Liver (tissue), 9 donors: ENCODE data around the gene CDA. TPM values are rescaled to one million over a fixed set of nuclear protein-coding genes. Genes with fewer than 3 reads are reported as not detected.

Experiments used
- DNase-seq: peaks from one replicate; pipeline ENCODE4 v3.0.0-alpha.2; 2017; ENCODE audit warnings: low spot score
- H3K27ac ChIP-seq, 2 donors: one replicate each; pipeline ENCODE4 v1.7.0; 2013; ENCODE audit warnings: inconsistent platforms in 2 of 2, low read length in 2 of 2, control low read depth in 1 of 2, low read depth in 1 of 2, mild to moderate bottlenecking in 1 of 2
- H3K27me3 ChIP-seq, 4 donors: one replicate each; pipeline versions ENCODE4 v1.6.1 to v1.7.0; 2013; ENCODE audit warnings: low read length in 3 of 4, inconsistent platforms in 1 of 4, mild to moderate bottlenecking in 1 of 4, moderate library complexity in 1 of 4; ENCODE audit not compliant: control insufficient read depth in 4 of 4, insufficient read depth in 4 of 4
- H3K36me3 ChIP-seq, 4 donors: one replicate each; pipeline versions ENCODE4 v1.6.1 to v1.7.0; 2013; ENCODE audit warnings: low read length in 3 of 4, mild to moderate bottlenecking in 3 of 4, low read depth in 1 of 4, moderate library complexity in 1 of 4; ENCODE audit not compliant: control insufficient read depth in 4 of 4, insufficient read depth in 3 of 4
- H3K4me1 ChIP-seq, 4 donors: one replicate each; pipeline versions ENCODE4 v1.6.1 to v1.7.0; 2013; ENCODE audit warnings: low read length in 3 of 4, mild to moderate bottlenecking in 3 of 4, moderate library complexity in 1 of 4; ENCODE audit not compliant: control insufficient read depth in 4 of 4, insufficient read depth in 4 of 4
- H3K4me3 ChIP-seq, 3 donors: one replicate each; pipeline versions ENCODE4 v1.6.1 to v1.7.0; 2013; ENCODE audit warnings: low read length in 3 of 3, control low read depth in 1 of 3, low read depth in 1 of 3, mild to moderate bottlenecking in 1 of 3
- H3K9ac ChIP-seq, 2 donors: one replicate each; pipeline ENCODE4 v1.7.0; 2013; ENCODE audit warnings: low read length in 2 of 2, mild to moderate bottlenecking in 2 of 2, moderate library complexity in 2 of 2, control low read depth in 1 of 2, low read depth in 1 of 2
- H3K9me3 ChIP-seq, 4 donors: one replicate each; pipeline versions ENCODE4 v1.6.1 to v1.7.0; 2013; ENCODE audit warnings: low read length in 3 of 4; ENCODE audit not compliant: control insufficient read depth in 4 of 4
- EGR1 ChIP-seq, 2 donors: IDR thresholded peaks; 2 replicates each; pipeline ENCODE4 v1.6.1; 2016 to 2018; ENCODE audit warnings: antibody characterized with exemption in 2 of 2, low read depth in 2 of 2
- FOXA1 ChIP-seq: IDR thresholded peaks from 2 replicates; pipeline ENCODE4 v1.6.1; 2016; ENCODE audit warnings: antibody characterized with exemption
- FOXA2 ChIP-seq: IDR thresholded peaks from 2 replicates; pipeline ENCODE4 v1.6.1; 2016; ENCODE audit warnings: antibody characterized with exemption
- GABPA ChIP-seq, 2 donors: IDR thresholded peaks in 1 of 2; conservative IDR thresholded peaks in 1 of 2; 2 replicates each; pipeline ENCODE4 v1.6.1; 2016; ENCODE audit warnings: antibody characterized with exemption in 2 of 2, mild to moderate bottlenecking in 1 of 2, moderate library complexity in 1 of 2
- HNF4A ChIP-seq, 2 donors: conservative IDR thresholded peaks; 2 replicates each; pipeline ENCODE4 v1.6.1; 2016; ENCODE audit warnings: antibody characterized with exemption in 2 of 2, mild to moderate bottlenecking in 2 of 2
- HNF4G ChIP-seq: IDR thresholded peaks from 2 replicates; pipeline ENCODE4 v1.6.1; 2016; ENCODE audit warnings: antibody characterized with exemption
- JUND ChIP-seq, 2 donors: IDR thresholded peaks; 2 replicates each; pipeline ENCODE4 v1.6.1; 2016; ENCODE audit warnings: antibody characterized with exemption in 2 of 2
- NR2F2 ChIP-seq: IDR thresholded peaks from 2 replicates; pipeline ENCODE4 v1.6.1; 2016; ENCODE audit warnings: antibody characterized with exemption
- RAD21 ChIP-seq, 2 donors: IDR thresholded peaks; 2 replicates each; pipeline ENCODE4 v1.6.1; 2016; ENCODE audit warnings: antibody characterized with exemption in 2 of 2, mild to moderate bottlenecking in 2 of 2
- RXRA ChIP-seq, 2 donors: IDR thresholded peaks; 2 replicates each; pipeline ENCODE4 v1.6.1; 2017 to 2018; ENCODE audit warnings: antibody characterized with exemption in 2 of 2, mild to moderate bottlenecking in 1 of 2
- SP1 ChIP-seq: IDR thresholded peaks from 2 replicates; pipeline ENCODE4 v1.6.1; 2018; ENCODE audit warnings: antibody characterized with exemption, mild to moderate bottlenecking
- TAF1 ChIP-seq: conservative IDR thresholded peaks from 2 replicates; pipeline ENCODE4 v1.6.1; 2016; ENCODE audit warnings: antibody characterized with exemption, mild to moderate bottlenecking
- YY1 ChIP-seq: IDR thresholded peaks from 2 replicates; pipeline ENCODE4 v1.6.1; 2016; ENCODE audit warnings: antibody characterized with exemption, mild to moderate bottlenecking
- WGBS: extraction: QIAGEN DNeasy Blood & Tissue Kit; methylation state at CpG from one replicate; pipeline ENCODE4 v1.1.7; 2013; 5-methylcytosine and 5-hydroxymethylcytosine counted together
- polyA plus RNA-seq, 2 donors: library from polyadenylated mRNA; stranded (reverse) in 1 of 2; unstranded in 1 of 2; fragments of 200-250 nt in 1 of 2; fragments of >200 nt in 1 of 2; fragmentation: Nextera tagmentation in 1 of 2; extraction: Ambion mirVana in 1 of 2; gene quantifications; one replicate each; pipeline versions ENCODE4 v1.2.1 to v1.2.3, GENCODE V29; 2013 to 2015
- total RNA-seq, 2 donors: library from RNA; depleted of rRNA; stranded (reverse); fragments of >200 nt; gene quantifications; one replicate each; pipeline ENCODE4 v1.2.3, GENCODE V29; 2014
- TF ChIP-seq, protein P1 (sequence below): IDR thresholded peaks from 2 replicates; pipeline ENCODE4 v1.6.1; 2016; ENCODE audit warnings: antibody characterized with exemption
- TF ChIP-seq, protein P2 (sequence below): IDR thresholded peaks from 2 replicates; pipeline ENCODE4 v1.6.1; 2016; ENCODE audit warnings: antibody characterized with exemption
- TF ChIP-seq, protein P3 (sequence below): fragments of 150-350 bp; IDR thresholded peaks from 2 replicates; pipeline ENCODE4 v1.5.1; 2017; ENCODE audit warnings: improper control_type of control experiment, low read depth, low read length; ENCODE audit not compliant: missing input control
- TF ChIP-seq, protein P4 (sequence below): IDR thresholded peaks from 2 replicates; pipeline ENCODE4 v1.6.1; 2016; ENCODE audit warnings: antibody characterized with exemption, mild to moderate bottlenecking
- TF ChIP-seq, protein P5 (sequence below): IDR thresholded peaks from 2 replicates; pipeline ENCODE4 v1.6.1; 2016; ENCODE audit warnings: antibody characterized with exemption
- donor health status: healthy.
- donor health status: healthy.
- donor health status: healthy.
- donor health status: healthy.
- donor health status: healthy.

The CDA gene
- total and polyA plus RNA-seq, 4 donors = 0.42 to 38.9 (median 16.9) TPM

DNA sequence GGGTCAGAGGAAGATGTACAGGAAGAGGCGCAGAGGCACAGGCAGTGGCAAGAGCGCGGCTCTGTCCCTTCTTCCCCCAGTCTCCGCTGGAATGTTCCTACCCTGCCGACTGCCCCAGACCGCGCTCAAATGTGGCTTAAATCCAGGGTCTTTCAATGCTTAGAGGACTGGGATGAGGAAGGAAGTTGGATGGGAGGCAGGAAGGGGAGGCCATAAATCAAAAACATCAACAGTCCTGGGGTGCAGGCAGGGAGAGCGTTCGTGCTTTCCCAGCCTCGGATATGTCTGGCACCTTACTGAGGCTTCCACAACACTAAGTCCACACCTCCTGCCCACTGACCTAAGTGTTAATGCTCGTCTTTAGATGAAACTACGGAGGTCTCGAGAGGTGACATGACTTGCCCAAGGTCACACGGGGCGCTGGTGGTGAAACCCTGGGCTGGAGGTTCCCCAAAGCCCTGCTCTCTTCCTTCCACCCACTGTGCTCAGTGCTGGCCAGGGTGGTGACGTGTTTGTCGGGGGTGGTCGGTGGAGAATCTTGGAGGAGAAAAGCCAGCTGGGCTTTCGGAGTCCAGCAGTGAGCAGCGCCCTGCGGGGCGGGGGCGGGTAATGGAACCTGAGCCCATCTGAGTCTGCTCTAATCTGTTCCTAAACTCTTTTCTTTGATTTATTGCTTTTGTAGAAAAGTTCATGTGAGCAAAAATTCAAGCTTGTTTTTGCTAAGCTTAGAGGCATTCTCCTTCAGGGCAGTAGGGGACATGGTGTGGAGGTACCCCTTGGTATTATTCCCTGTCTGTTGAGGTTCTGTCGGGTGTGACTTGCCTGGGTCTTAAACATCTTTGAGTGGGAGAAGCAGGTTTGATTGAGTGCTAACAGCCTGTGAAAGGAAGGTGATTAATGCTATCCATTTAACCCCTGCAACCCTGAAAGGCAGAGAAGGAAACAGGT lies 708 bp downstream of the CDA start:
- Histone ChIP-seq H3K9me3 (no peaks in the 10 kb centered on the region), H3K9ac (peak overlapping the region; percentile 82 to 87), H3K4me3 (peak overlapping the region; percentile 70 to 92 (median 73)), H3K27me3 (no peaks in the 10 kb centered on the region), H3K4me1 (peaks cover 0 to 35% (median 15%) of the 10 kb centered on the region in 4 donors), H3K27ac (peak overlapping the region; percentile 89 to 94), H3K36me3 (peaks cover 0 to 8% (median 2%) of the 10 kb centered on the region in 4 donors)
- WGBS = 5% methylated on average over 24 of the region's 24 CpGs
- TF ChIP-seq NR2F2 (peak; percentile 68), JUND (IDR thresholded peaks at IDR 0.05) (no peak), YY1 (no peak)
- no peak for DNase-seq

DNA sequence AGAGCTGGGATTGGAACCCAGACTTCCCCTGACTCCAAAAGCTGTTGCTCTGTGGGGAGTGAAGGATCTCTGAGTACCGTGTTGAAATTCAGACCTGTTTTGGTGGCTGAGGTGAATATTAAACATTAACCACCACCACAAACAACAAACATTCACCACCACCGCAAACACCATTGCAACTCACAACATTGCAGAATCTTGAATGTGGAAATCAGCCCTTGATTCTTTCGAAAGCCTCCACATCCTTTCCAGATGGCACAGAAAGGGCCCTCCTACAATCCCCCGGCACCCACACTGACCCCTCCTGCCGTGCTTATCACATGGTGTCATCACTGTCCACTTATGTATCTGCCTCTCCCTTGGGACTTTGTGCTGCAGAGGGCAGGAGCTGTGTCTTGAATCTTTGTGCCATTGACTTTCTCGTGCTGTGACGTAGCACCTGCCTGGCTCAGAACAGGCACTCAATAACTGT lies 1.4 kb downstream of the CDA start:
- Histone ChIP-seq H3K36me3 (peaks cover 0 to 14% (median 4%) of the 10 kb centered on the region in 4 donors), H3K27ac (peak overlapping the region; percentile 93 to 94), H3K9me3 (no peaks in the 10 kb centered on the region), H3K27me3 (no peaks in the 10 kb centered on the region), H3K4me3 (peak overlapping the region; percentile 70 to 92 (median 73)), H3K4me1 (peaks cover 0 to 35% (median 15%) of the 10 kb centered on the region in 4 donors), H3K9ac (peak overlapping the region; percentile 82 to 87)
- TF ChIP-seq, protein P1, sequence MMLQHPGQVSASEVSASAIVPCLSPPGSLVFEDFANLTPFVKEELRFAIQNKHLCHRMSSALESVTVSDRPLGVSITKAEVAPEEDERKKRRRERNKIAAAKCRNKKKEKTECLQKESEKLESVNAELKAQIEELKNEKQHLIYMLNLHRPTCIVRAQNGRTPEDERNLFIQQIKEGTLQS = peak; percentile 95
- TF ChIP-seq TAF1 (peak; percentile 99), FOXA2 (peak; percentile 73), NR2F2 (peak; percentile 60), EGR1 (IDR thresholded peaks at IDR 0.05; ENCODE audit: low read depth in 2 of 2) (peak; percentile 40 to 74), HNF4A (conservative IDR thresholded peaks at IDR 0.05) (peak; percentile 96 to 99), HNF4G (peak; percentile 74), RXRA (IDR thresholded peaks at IDR 0.05) (peak; percentile 93 to 98), GABPA (IDR thresholded peaks at IDR 0.05 in 1 of 2, conservative IDR thresholded peaks at IDR 0.05 in 1 of 2) (peak in 1 of 2 donors; percentile 77), RAD21 (IDR thresholded peaks at IDR 0.05) (peak; percentile 38 to 52), FOXA1 (peak; percentile 74), JUND (IDR thresholded peaks at IDR 0.05) (peak; percentile 92 to 96), SP1 (peak; percentile 94), YY1 (peak; percentile 95)
- TF ChIP-seq, protein P2, sequence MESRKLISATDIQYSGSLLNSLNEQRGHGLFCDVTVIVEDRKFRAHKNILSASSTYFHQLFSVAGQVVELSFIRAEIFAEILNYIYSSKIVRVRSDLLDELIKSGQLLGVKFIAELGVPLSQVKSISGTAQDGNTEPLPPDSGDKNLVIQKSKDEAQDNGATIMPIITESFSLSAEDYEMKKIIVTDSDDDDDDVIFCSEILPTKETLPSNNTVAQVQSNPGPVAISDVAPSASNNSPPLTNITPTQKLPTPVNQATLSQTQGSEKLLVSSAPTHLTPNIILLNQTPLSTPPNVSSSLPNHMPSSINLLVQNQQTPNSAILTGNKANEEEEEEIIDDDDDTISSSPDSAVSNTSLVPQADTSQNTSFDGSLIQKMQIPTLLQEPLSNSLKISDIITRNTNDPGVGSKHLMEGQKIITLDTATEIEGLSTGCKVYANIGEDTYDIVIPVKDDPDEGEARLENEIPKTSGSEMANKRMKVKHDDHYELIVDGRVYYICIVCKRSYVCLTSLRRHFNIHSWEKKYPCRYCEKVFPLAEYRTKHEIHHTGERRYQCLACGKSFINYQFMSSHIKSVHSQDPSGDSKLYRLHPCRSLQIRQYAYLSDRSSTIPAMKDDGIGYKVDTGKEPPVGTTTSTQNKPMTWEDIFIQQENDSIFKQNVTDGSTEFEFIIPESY = peak; percentile 90
- TF ChIP-seq, protein P3, sequence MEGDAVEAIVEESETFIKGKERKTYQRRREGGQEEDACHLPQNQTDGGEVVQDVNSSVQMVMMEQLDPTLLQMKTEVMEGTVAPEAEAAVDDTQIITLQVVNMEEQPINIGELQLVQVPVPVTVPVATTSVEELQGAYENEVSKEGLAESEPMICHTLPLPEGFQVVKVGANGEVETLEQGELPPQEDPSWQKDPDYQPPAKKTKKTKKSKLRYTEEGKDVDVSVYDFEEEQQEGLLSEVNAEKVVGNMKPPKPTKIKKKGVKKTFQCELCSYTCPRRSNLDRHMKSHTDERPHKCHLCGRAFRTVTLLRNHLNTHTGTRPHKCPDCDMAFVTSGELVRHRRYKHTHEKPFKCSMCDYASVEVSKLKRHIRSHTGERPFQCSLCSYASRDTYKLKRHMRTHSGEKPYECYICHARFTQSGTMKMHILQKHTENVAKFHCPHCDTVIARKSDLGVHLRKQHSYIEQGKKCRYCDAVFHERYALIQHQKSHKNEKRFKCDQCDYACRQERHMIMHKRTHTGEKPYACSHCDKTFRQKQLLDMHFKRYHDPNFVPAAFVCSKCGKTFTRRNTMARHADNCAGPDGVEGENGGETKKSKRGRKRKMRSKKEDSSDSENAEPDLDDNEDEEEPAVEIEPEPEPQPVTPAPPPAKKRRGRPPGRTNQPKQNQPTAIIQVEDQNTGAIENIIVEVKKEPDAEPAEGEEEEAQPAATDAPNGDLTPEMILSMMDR = no peak
- TF ChIP-seq, protein P4, sequence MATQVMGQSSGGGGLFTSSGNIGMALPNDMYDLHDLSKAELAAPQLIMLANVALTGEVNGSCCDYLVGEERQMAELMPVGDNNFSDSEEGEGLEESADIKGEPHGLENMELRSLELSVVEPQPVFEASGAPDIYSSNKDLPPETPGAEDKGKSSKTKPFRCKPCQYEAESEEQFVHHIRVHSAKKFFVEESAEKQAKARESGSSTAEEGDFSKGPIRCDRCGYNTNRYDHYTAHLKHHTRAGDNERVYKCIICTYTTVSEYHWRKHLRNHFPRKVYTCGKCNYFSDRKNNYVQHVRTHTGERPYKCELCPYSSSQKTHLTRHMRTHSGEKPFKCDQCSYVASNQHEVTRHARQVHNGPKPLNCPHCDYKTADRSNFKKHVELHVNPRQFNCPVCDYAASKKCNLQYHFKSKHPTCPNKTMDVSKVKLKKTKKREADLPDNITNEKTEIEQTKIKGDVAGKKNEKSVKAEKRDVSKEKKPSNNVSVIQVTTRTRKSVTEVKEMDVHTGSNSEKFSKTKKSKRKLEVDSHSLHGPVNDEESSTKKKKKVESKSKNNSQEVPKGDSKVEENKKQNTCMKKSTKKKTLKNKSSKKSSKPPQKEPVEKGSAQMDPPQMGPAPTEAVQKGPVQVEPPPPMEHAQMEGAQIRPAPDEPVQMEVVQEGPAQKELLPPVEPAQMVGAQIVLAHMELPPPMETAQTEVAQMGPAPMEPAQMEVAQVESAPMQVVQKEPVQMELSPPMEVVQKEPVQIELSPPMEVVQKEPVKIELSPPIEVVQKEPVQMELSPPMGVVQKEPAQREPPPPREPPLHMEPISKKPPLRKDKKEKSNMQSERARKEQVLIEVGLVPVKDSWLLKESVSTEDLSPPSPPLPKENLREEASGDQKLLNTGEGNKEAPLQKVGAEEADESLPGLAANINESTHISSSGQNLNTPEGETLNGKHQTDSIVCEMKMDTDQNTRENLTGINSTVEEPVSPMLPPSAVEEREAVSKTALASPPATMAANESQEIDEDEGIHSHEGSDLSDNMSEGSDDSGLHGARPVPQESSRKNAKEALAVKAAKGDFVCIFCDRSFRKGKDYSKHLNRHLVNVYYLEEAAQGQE = peak; percentile 91
- TF ChIP-seq, protein P5, sequence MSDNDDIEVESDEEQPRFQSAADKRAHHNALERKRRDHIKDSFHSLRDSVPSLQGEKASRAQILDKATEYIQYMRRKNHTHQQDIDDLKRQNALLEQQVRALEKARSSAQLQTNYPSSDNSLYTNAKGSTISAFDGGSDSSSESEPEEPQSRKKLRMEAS = peak; percentile 95
- 22% methylated on average over 7 of the region's 7 CpGs for WGBS
- no peak for DNase-seq
